ENCODE measurements around the gene GSTM2.
"Not testable (repeated sequence)": the region's sequence is repeated elsewhere in the genome, so short reads cannot be mapped to it uniquely, and the experiment has no call there.

Gene GSTM2

DNA sequence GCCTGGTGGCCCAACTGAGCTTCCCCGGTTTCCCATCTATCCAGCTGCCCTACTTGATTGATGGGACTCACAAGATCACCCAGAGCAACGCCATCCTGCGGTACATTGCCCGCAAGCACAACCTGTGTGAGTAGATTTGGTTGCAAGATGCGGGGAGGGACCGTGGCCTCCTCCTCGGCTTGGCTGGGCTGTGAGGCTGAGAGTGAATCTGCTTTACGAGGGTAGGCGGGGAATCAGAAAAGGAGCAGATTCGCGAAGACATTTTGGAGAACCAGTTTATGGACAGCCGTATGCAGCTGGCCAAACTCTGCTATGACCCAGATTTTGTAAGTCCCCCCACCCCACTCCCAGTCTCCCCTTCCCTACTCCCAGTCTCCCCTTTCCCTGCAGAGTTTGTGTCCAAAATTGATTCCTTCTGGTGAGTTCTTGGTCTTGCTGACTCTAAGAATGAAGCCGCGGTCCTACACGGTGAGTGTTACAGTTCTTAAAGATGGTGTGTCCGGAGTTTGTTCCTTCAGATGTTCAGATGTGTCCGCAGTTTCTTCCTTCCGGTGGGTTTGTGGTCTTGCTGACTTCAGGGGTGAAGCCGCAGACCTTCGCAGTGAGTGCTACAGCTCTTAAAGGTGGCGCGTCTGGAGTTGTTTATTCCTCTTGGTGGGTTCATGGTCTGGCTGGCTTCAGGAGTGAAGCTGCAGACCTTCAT, 1.5 kb downstream of the GSTM2 start:
- in situ Hi-C loops (cut with MboI; ENCODE audit: low sequenced_read_pairs), result loop anchor here (25.0 kb wide), 1 partner anchor 318 kb away; the partner anchor contains the start of gene AHCYL1

DNA sequence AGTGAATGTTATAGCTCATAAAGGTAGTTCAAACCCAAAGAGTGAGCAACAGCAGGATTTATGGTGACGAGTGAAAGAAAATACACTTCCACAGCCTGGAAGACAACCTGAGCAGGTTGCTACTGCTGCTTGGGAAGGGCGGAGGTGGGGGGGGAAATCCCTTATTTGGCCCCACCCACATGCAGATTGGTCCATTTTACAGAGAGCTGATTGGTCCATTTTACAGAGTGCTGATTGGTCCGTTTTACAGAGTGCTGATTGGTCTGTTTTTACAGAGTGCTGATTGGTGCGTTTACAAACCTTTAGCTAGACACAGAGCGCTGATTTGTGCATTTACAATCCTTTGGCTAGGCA, 2.1 kb downstream of the GSTM2 start:
- in situ Hi-C loops (cut with MboI; ENCODE audit: low sequenced_read_pairs), result loop anchor here (25.0 kb wide), 1 partner anchor 317 kb away; the partner anchor contains the start of gene AHCYL1

DNA sequence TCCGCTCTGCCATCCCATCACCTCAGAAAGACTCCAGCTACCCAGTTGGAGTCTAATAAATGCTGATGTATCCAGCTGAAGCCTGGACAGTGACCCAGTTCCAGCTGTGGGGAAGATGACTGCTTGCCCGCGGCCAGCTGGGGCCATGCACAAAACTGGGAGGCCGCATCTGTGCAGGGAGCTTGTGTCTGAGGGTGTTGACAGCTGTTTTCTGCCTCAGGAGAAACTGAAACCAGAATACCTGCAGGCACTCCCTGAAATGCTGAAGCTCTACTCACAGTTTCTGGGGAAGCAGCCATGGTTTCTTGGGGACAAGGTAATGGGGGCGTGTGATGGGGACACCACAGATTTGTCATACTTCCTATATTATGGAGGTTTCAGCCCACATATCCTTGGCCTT, 3.2 kb downstream of the GSTM2 start:
- in situ Hi-C loops (cut with MboI; ENCODE audit: low sequenced_read_pairs), result loop anchor here (25.0 kb wide), 1 partner anchor 316 kb away; the partner anchor contains the start of gene AHCYL1

DNA sequence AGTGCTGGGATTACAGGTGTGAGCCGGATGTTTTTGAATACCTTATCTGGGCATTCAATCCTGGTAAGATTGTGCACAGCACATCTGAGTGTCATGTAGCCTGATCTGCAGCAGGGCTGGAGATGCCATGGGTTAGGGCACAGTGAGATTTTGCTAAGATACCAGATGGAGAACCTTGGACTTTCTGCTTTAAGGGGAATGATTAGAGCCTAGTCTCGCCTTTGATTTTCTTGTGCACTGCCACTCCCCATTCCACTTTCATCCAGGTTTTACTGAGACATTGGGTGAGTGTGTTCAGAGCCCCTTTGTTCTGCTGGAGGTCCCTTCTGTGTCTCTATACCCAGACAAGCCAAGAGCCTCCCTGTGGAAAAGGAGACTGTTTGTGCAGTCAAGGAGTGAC, 6.0 kb downstream of the GSTM2 start:
- in situ Hi-C loops (cut with MboI; ENCODE audit: low sequenced_read_pairs), result loop anchor here (25.0 kb wide), 1 partner anchor 313 kb away; the partner anchor contains the start of gene AHCYL1

DNA sequence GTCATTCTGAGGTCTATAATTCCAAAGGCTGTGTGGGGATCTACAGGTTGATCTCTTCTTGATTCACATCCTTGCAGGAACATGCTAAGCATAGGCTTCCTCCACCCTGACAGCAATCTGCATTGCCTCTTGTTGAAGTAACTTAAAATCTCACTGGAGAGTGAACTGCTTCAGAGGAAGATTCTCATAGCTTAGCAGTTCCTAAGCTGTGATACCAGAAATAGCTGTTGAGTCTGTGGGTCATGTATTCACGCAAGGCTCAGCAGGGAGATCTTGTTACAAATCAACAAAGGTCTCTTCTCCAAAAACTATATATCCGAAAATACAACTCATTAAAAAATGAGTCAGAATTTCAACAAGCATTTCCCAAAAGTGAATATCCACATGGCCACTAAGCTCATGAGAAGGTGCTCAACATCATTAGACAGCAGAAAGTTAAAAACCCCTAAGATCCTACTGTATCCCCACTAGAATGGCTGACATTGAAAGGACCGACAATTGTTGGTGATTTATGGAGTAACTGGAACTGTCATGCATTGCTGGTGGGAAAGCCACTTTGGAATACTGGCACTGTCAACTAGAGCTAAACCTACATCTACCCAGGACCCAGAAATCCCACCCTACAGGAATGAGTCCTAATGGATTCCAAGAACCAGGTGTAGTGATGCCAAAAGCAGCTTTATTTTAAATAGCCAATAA, 9.0 kb downstream of the GSTM2 start:
- in situ Hi-C loops (cut with MboI; ENCODE audit: low sequenced_read_pairs), result not testable (repeated sequence)

DNA sequence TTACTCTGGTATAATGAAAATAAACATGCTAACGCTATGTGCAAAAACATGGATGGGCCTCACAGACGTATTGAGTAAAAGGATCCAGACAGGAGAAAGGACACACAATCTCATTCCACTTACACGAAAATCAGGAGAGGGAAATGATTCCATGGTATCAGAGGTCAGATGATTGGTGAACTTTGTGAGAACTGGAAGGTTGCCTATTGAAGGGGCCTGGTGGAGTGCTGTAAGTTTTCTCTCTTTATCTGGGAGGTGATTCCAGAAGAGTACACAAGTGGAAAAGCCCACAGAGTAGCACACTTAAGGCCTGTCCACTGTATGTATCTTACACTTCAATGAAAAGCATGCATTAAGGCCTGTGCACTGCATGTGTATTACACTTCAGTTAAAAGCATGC, 9.6 kb downstream of the GSTM2 start:
- in situ Hi-C loops (cut with MboI; ENCODE audit: low sequenced_read_pairs), result no loop called here

DNA sequence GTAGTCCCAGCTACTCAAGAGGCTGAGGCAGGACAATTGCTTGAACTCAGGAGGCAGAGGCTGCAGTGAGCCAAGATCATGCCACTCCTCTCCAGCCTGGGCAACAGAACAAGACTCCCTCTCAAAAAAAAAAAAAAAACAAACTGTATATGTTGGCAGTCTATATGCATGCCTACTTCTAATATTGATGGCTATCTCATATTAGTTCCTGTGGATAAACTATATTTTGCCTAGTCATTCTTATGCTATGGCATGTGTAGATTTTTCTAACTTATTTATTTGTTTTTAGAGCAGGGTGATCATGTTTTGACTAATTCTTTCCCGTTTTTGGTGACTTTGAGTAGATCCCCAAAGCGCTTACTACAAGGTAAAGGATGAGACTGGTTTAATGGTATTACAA, 10.8 kb downstream of the GSTM2 start:
- in situ Hi-C loops (cut with MboI; ENCODE audit: low sequenced_read_pairs), result not testable (repeated sequence)

DNA sequence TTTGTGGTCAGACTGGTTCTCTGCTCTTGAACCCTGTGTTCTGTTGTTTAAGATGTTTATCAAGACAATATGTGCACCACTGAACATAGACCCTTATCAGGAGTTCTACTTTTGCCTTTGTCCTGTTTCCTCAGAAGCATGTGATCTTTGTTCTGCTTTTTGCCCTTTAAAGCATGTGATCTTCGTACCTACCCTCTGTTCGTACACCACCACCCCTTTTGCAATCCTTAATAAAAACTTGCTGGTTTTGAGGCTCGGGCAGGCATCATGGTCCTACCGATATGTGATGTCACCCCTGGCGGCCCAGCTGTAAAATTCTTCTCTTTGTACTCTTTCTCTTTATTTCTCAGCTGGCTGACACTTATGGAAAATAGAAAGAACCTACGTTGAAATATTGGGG, 16.9 kb downstream of the GSTM2 start:
- in situ Hi-C loops (cut with MboI; ENCODE audit: low sequenced_read_pairs), result not testable (repeated sequence)

DNA sequence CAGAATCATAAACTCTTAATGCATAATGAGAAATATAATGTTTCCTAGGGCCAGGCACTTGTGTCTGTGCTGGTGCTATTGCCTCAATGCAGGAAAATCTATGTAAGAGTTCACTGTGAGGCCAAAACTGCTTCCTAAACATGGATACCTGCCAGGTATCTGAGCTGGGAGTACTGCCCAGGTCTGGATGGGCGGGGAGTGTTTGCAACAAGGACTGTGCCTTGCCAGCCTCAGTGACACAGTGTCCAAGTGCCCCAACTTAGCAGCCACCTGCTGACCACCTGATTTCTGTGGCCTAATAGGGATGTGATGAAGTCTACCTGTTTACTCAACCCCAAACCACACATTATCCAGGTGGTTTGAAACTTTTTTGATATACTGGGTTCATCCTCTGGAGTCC, 17.5 kb downstream of the GSTM2 start:
- in situ Hi-C loops (cut with MboI; ENCODE audit: low sequenced_read_pairs), result not testable (repeated sequence)

DNA sequence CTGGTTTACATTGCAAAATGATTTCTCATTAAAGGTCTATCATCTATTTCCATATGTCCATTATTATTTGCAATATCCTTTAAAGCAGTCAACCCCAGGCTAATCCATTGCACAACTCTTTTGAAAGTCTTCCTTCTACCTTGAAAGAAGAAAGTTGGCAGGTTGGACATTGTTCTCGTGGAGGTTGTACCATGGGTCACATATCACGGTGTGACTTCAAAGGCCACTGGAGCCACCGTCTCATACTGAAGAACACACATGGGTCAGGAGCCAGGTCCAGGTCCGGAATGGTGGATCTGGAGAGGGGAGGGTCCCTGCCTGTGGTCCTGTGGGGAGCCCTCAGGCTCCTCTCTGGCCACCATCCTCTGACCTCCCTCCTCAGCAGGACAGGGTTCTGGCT, 18.0 kb downstream of the GSTM2 start:
- in situ Hi-C loops (cut with MboI; ENCODE audit: low sequenced_read_pairs), result not testable (repeated sequence)

DNA sequence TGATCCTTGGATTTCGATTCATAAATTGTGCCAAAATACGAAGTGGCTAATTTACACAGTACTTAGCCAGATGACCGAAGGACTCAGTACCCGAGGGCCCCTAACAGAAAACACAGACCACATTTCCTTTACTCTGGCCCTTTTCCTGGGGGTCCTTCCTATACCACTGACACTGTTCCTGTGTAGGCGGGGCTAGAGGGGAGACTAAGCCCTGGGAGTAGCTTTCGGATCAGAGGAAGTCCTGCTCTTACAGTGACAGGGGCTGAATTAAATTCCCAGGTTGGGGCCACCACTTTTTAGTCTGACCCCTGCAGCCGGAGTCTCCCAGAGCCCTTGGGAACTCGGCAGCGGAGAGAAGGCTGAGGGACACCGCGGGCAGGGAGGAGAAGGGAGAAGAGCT, 19.3 kb downstream of the GSTM2 start:
- in situ Hi-C loops (cut with MboI; ENCODE audit: low sequenced_read_pairs), result not testable (repeated sequence)

DNA sequence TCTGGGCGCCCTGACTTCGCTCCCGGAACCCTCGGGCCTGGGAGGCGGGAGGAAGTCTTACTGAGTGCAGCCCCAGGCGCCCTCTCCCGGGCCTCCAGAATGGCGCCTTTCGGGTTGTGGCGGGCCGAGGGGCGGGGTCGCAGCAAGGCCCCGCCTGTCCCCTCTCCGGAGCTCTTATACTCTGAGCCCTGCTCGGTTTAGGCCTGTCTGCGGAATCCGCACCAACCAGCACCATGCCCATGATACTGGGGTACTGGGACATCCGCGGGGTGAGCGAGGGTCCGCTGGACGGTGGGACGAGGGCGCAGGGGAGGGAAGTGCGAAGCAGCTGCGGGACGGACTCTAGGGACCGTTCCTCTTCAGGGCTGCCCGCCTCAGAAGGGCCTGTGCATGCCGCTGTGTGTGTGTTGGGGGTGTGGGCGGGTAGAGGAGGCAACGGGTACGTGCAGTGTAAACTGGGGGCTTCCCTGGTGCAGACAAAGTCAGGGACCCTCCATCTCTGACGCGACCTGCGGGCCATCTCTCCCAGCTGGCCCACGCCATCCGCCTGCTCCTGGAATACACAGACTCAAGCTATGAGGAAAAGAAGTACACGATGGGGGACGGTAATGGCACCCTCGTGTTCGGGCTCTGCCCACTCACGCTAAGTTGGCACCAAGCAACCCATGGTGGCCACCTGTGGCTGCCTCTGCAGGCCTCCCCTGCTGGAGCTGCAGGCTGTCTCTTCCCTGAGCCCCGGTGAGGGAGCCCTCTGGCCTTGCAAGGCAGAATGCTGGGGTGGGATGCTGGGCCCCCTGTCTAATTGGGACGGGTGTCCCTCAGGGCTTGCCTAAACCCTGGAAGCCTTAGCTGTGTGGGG, 20.0 kb downstream of the GSTM2 start, which contains the start of gene GSTM1:
Gene GSTM1 (plus strand): TSS at position 177 of the 859 bp plus-strand sequence. CDS start 57 bp downstream, at position 234.
- in situ Hi-C loops (cut with MboI; ENCODE audit: low sequenced_read_pairs), result no loop called here

DNA sequence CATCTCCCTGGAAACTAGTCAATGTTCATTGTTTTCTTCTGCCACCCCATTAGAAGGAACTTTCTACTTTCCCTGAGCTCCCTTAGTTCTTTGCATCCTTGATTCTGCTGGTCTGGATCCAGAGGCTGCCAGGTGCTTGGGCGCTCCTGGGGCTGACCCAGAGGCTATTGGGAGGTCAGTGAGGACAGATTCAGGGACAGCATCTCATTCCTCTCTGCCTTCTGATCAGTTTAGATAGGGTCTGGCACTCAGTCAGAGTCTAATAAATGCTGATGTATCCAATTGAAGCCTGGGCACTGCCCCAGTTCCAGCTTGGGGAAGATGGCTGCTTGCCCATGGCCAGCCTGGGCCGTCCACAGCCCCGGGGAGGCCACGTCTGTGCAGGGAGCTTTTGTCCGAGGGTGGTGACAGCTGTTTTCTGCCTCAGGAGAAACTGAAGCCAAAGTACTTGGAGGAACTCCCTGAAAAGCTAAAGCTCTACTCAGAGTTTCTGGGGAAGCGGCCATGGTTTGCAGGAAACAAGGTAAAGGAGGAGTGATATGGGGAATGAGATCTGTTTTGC, 22.1 kb downstream of the GSTM2 start:
- in situ Hi-C loops (cut with MboI; ENCODE audit: low sequenced_read_pairs), result no loop called here

DNA sequence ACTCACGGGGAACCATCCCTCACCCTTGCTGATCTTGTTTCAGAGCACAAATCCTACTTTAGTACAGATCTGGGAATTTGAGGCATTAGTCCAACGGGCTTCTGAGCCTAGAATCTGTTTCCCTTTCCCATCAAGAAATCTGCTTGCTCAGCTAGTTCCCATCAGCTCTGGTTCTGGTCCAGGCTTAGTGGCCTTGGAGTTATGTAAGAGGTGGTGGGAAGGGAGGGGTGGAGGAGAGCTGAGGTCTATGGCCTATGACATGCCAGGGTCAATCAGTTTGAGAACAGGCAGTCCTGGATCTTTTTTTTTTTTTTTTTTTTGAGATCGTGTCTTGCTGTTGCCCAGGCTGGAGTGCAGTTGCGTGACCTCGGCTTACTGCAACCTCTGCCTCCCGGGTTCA, 23.9 kb downstream of the GSTM2 start:
- in situ Hi-C loops (cut with MboI; ENCODE audit: low sequenced_read_pairs), result no loop called here

DNA sequence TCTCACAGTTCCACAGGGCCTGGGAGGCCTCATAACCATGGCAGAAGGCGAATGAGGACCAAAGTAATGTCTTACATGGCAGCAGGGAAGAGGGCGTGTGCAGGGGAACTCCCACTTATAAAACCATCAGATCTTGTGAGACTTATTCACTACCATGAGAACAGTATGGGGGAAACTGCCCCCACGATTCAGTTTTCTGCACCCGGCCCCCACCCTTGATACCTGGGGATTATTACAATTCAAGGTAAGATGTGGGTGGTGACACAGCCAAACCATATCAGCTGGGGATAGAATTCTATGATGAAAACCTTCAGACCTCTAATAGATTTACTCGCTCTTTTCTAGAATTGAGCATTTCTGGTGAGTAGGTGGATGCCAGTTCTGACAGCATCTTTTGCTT, 26.5 kb downstream of the GSTM2 start:
- in situ Hi-C loops (cut with MboI; ENCODE audit: low sequenced_read_pairs), result not testable (repeated sequence)

DNA sequence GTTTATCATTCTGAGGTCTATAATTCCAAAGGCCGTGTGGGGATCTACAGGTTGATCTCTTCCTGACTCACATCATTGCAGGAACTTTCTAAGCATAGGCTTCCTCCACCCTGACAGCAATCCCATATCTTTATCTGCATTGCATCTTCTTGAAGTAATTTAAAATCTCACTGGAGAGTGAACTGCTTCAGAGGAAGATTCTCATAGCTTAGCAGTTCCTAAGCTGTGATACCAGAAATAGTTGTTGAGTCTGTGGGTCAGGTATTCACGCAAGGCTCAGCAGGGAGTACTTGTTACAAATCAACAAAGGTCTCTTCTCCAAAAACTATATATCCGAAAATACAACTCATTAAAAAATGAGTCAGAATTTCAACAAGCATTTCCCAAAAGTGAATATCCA, 27.3 kb downstream of the GSTM2 start:
- in situ Hi-C loops (cut with MboI; ENCODE audit: low sequenced_read_pairs), result not testable (repeated sequence)

DNA sequence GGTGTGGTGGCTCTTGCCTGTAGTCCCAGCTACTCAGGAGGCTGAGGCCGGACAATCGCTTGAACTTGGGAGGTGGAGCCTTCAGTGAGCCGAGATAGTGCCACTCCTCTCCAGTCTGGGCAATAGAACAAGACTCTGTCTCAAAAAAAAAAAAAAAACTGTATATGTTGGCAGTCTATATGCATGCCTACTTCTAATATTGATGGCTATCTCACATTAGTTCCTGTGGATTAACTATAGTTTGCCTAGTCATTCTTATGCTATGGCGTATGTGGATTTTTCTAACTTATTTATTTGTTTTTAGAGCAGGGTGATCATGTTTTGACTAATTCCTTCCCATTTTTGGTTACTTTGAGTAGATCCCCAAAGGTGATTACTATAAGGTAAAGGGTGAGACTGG, 29.2 kb downstream of the GSTM2 start:
- in situ Hi-C loops (cut with MboI; ENCODE audit: low sequenced_read_pairs), result no loop called here

DNA sequence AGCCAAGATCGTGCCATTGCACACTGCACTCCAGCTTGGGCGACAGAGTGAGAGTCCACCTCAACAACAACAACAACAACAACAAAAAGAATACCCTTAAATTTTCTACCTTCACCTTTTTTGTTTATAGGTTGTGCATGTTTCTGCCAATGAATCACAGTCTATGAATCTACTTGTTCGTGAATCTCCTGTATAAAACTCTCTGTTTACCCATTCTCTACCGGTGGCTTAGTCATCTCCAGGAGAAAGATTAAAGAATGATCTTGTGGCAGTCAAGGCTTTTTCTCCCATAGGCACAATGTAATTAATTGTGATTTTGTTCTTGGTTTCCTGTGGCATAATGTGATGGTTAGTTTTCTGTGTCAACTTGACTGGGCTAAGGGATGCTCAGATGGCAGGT, 30.0 kb downstream of the GSTM2 start:
- in situ Hi-C loops (cut with MboI; ENCODE audit: low sequenced_read_pairs), result not testable (repeated sequence)

DNA sequence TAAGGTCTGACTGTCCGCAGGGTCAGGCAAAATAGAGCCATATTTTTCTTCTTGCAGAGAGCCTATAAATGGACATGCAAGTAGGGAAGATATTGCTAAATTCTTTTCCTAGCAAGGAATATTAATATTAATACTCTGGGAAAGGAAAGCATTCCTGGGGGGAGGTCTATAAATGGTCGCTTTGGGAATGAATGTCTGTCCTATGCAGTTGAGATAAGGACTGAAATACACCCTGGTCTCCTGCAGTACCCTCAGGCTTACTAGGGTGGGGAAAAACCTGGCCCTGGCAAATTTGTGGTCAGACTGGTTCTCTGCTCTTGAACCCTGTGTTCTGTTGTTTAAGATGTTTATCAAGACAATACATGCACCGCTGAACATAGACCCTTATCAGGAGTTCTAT, 35.1 kb downstream of the GSTM2 start:
- in situ Hi-C loops (cut with MboI; ENCODE audit: low sequenced_read_pairs), result not testable (repeated sequence)

DNA sequence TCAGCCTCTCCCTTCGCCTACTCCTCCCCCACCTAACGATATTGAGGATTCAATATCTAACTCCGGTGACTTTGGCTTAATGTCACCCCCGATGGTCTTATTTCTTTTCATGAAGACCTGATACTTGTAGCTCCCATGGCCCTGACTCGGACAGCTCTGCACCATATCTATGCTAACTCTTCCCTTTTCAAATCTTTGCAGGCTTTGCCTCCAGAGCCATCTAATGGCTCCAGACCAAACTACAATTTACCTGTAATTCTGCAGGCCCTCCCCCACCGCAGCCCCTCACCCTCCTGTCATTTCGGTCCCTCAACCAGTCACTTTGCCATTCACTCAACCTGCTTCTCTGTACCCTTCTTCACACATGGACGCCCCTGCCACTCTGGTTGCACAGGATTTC, 36.3 kb downstream of the GSTM2 start:
- in situ Hi-C loops (cut with MboI; ENCODE audit: low sequenced_read_pairs), result no loop called here

DNA sequence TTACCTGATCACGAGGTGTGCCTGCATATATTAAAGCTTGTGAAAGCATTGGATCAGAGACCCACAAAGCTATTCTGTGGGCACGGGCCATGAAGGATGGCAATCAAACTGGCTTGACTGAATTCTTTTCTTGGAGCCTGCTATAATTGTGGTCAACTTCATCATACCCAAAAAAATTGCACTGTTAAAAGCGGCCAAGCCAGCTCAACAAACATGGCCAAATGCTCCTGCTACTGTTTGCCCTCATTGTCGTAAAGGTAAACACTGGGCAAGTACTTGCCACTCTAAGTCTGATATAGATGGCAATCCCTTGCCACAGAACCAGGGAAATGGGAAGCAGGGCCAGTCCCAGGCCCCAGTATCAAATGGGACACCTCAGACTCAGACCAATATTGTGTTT, 37.6 kb downstream of the GSTM2 start:
- in situ Hi-C loops (cut with MboI; ENCODE audit: low sequenced_read_pairs), result no loop called here
